ENCODE results near the gene ARHGAP42. TPM values are rescaled to one million over a fixed set of nuclear protein-coding genes. Genes with fewer than 3 reads are reported as not detected.

The ARHGAP42 gene
- total and polyA plus RNA-seq, 2 of the 4 experiments (the other 2 are of a cell fraction), result 2.9 to 7.3 TPM

DNA sequence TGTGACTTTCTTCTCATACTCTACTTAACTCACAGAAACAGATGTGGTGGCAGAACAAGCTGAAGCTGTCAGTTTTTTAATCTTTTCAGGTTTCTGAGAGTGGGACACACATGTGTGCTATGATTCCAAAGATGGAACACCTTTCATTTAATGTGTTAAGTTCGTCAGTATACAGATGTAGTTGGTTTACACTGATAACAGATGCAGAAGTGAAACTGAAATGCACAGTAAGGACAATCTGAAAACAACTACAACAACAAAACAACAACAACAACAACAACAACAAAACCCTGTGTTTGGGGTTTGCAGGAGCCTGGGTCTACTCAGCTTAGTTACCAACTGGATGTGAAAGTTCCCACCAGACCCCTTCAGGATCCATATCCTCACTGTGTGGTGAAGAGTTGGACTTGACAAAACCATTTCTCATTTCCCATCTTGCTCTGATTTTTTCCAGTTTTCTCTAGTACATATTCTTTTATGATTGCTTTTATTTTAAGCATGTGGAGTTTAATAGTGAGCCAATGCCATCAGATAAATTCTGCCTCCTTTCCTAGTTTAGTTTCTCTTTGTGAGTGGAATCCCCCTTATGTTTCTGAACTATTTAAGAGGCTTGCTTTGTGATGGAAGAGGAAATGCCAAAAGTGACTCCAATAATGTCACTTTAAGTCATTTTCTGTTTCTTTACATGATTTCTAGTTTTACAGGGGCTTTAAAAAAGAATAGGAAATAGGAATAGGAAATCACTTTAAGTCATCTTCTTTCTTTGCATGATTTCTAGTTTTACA, 47.8 kb downstream of the ARHGAP42 start:
- no peak overlapping the region for H3K4me2 ChIP-seq (ENCODE audit: low read depth, low read length)
- ATAC-seq (ENCODE audit: low read depth), result no peak
- dilution Hi-C loops (cut with HindIII; ENCODE audit: low sequenced_read_pairs, unreplicated experiment) (no loop called here), in situ Hi-C loops (cut with MboI; ENCODE audit: low sequenced_read_pairs) (loop anchor here (5.0 kb wide), 1 partner anchor 43 kb away; no protein-coding TSS in a partner anchor), intact Hi-C loops (cut with micrococcal nuclease) (loop anchor here (5.0 kb wide), 1 partner anchor 33 kb away; no protein-coding TSS in a partner anchor)
- H3K36me3 ChIP-seq (ENCODE audit: control insufficient read depth, insufficient read depth, low read length), result no peaks in the 10 kb centered on the region
- no peak overlapping the region for H2AFZ ChIP-seq (replicated peaks; ENCODE audit: low read length, poor library complexity)
- no peak overlapping the region for H2BK15ac ChIP-seq (ENCODE audit: low read depth, low read length)
- H3K4me3 ChIP-seq (ENCODE audit: insufficient read depth, low read depth, low read length), result no peak overlapping the region
- no peak overlapping the region; the same call in 1 of the 2 replicates for H3K23ac ChIP-seq (ENCODE audit: low read depth, low read length)
- H2BK120ac ChIP-seq (ENCODE audit: low read depth, low read length), result no peak overlapping the region
- H3K27me3 ChIP-seq (ENCODE audit: control insufficient read depth, insufficient read depth, low read length), result no peaks in the 10 kb centered on the region
- H4K91ac ChIP-seq (ENCODE audit: insufficient read depth, low read depth, low read length), result no peak overlapping the region
- H3K14ac ChIP-seq (replicated peaks; ENCODE audit: low read depth, low read length), result no peak overlapping the region; the same call in 1 of the 2 replicates
- H3K9me1 ChIP-seq (ENCODE audit: insufficient read depth, low read length), result no peaks in the 10 kb centered on the region; the same call in 1 of the 2 replicates
- no peak overlapping the region for H3K9ac ChIP-seq (ENCODE audit: low read depth, low read length)
- no peak overlapping the region for H3K18ac ChIP-seq (ENCODE audit: low read depth, low read length)
- ChIA-PET POLR2A (ENCODE audit: unreplicated experiment) (no interaction called here), CTCF (no interaction called here)
- BruUV-seq (replicated peaks), result no TSS peak
- H3K56ac ChIP-seq (ENCODE audit: extremely low read depth, insufficient read depth, low read length), result no peak overlapping the region
- H2BK20ac ChIP-seq (ENCODE audit: low read depth, low read length), result no peak overlapping the region
- no peak overlapping the region for H4K8ac ChIP-seq (ENCODE audit: low read depth in 2 of 2, low read length in 2 of 2)
- DNase-seq, result no peak
- WGBS, 2 experiments (ENCODE audit: extremely low coverage in 2 of 2, insufficient read length in 1 of 2), result no CpG with 5 or more reads among the region's 1 CpG
- no peak overlapping the region for H2AK9ac ChIP-seq (replicated peaks; ENCODE audit: low read depth, low read length, poor library complexity)
- peaks cover 0 to 23% of the 10 kb centered on the region in 2 experiments; a peak in 3 of 4 replicates for H3K79me1 ChIP-seq (ENCODE audit: low read depth in 1 of 2, low read length in 2 of 2)
- H4K5ac ChIP-seq (ENCODE audit: low read depth, low read length), result no peak overlapping the region
- no peak overlapping the region for H3K27ac ChIP-seq (ENCODE audit: insufficient read depth, low read length)
- no peak overlapping the region for H2BK5ac ChIP-seq (ENCODE audit: low read depth, low read length, poor library complexity, severe bottlenecking)
- TF ChIP-seq NFE2L2 (IDR thresholded peaks at IDR 0.05; ENCODE audit: low read depth, low read length), result no peak
- TF ChIP-seq, protein P1, sequence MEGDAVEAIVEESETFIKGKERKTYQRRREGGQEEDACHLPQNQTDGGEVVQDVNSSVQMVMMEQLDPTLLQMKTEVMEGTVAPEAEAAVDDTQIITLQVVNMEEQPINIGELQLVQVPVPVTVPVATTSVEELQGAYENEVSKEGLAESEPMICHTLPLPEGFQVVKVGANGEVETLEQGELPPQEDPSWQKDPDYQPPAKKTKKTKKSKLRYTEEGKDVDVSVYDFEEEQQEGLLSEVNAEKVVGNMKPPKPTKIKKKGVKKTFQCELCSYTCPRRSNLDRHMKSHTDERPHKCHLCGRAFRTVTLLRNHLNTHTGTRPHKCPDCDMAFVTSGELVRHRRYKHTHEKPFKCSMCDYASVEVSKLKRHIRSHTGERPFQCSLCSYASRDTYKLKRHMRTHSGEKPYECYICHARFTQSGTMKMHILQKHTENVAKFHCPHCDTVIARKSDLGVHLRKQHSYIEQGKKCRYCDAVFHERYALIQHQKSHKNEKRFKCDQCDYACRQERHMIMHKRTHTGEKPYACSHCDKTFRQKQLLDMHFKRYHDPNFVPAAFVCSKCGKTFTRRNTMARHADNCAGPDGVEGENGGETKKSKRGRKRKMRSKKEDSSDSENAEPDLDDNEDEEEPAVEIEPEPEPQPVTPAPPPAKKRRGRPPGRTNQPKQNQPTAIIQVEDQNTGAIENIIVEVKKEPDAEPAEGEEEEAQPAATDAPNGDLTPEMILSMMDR (conservative IDR thresholded peaks at IDR 0.05; ENCODE audit: low read depth, low read length), result no peak
- no peak for TF ChIP-seq POLR2A (IDR thresholded peaks at IDR 0.05; ENCODE audit: low read depth, low read length)
- no peak for TF ChIP-seq MAZ (IDR thresholded peaks at IDR 0.05; ENCODE audit: borderline replicate concordance, low read depth, low read length)
- no peak for TF ChIP-seq MXI1 (IDR thresholded peaks at IDR 0.05; ENCODE audit: borderline replicate concordance, low read depth, low read length)
- TF ChIP-seq ELK1 (IDR thresholded peaks at IDR 0.05; ENCODE audit: borderline replicate concordance, low read depth, low read length), result no peak
- no peak for TF ChIP-seq FOS (IDR thresholded peaks at IDR 0.05; ENCODE audit: low read depth, low read length)
- no peak for TF ChIP-seq RFX5 (IDR thresholded peaks at IDR 0.05; ENCODE audit: low read depth, low read length)
- no peak for TF ChIP-seq MAFK (IDR thresholded peaks at IDR 0.05; ENCODE audit: low read depth, low read length)
- no peak for TF ChIP-seq BHLHE40 (IDR thresholded peaks at IDR 0.05; ENCODE audit: low read depth, low read length)
- no peak for TF ChIP-seq RAD21 (IDR thresholded peaks at IDR 0.05; ENCODE audit: low read length)
- no peaks in the 10 kb centered on the region for H4K20me1 ChIP-seq (ENCODE audit: insufficient read depth, low read length)
- H3K9me3 ChIP-seq (ENCODE audit: control insufficient read depth, insufficient read depth, low read length), result no peaks in the 10 kb centered on the region
- H3K4me1 ChIP-seq (ENCODE audit: control insufficient read depth, insufficient read depth, low read length), result peaks cover 8% of the 10 kb centered on the region; the same call in 1 of the 2 replicates
- no peak overlapping the region for H3K4ac ChIP-seq (ENCODE audit: low read depth, low read length)
- no peak overlapping the region for H2AK5ac ChIP-seq (ENCODE audit: low read depth, low read length)

All from IMR-90 (cell line).